Mononuclear cell (primary cell): ENCODE measurements around the gene CSE1L. TPM values are rescaled to one million over a fixed set of nuclear protein-coding genes. Genes with fewer than 3 reads are reported as not detected.
"Not testable (repeated sequence)": the region's sequence is repeated elsewhere in the genome, so short reads cannot be mapped to it uniquely, and the experiment has no call there.

Experiments
- H3K27me3 ChIP-seq: 2 replicates; pipeline ENCODE4 v1.6.0; 2011; ENCODE audit warnings: low read length, control low read depth; ENCODE audit not compliant: insufficient read depth
- H3K4me1 ChIP-seq: 2 replicates; pipeline ENCODE4 v1.5.1; 2011; ENCODE audit warnings: mild to moderate bottlenecking, low read length, control low read depth; ENCODE audit not compliant: insufficient read depth
- H3K4me3 ChIP-seq: 2 replicates; pipeline ENCODE4 v1.5.1; 2011; ENCODE audit warnings: mild to moderate bottlenecking, low read length, moderate library complexity
- H3K9me3 ChIP-seq: 2 replicates; pipeline ENCODE4 v1.5.1; 2011; ENCODE audit warnings: low read depth, mild to moderate bottlenecking, control low read depth, low read length
- total RNA-seq: library from RNA; depleted of rRNA; stranded (reverse); fragments of >200 nt; gene quantifications from one replicate; pipeline ENCODE4 v1.2.3, GENCODE V29; 2012

CSE1L gene
- total RNA-seq, 1 donor, result 33.6 TPM

GRCh38 chr20:49100292-49100691, 54.2 kb downstream of the CSE1L start:
- H3K9me3 ChIP-seq, H3K4me3 ChIP-seq, H3K27me3 ChIP-seq: not testable (repeated sequence)
- peaks cover 13% of the 10 kb centered on the region for H3K4me1 ChIP-seq

GRCh38 chr20:49100972-49101371, 54.9 kb downstream of the CSE1L start:
- H3K4me3 ChIP-seq, result no peak overlapping the region
- H3K27me3 ChIP-seq, result no peaks in the 10 kb centered on the region
- peaks cover 13% of the 10 kb centered on the region for H3K4me1 ChIP-seq
- H3K9me3 ChIP-seq, result no peaks in the 10 kb centered on the region

DNA sequence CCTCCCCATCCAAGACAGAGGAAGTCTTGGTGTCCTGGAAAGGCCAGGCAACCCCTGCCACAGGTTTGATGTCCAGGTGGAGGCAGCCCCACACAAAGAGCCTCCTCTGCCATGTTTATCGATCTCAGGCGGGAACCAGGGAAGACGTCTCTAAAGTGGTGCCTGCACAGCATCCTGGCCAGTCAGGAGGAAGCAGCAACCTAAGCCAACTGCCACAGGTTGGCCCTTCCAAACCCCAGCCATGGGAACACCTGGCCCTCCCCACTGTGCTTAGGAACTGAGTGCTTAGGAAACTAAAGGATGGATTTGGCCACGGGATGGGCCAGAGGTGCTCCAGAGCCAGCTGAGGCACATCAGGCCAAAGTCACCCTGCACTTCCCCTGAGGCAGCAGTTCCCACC, 56.9 kb downstream of the CSE1L start:
- peaks cover 13% of the 10 kb centered on the region for H3K4me1 ChIP-seq
- H3K9me3 ChIP-seq, result no peaks in the 10 kb centered on the region
- H3K4me3 ChIP-seq, result no peak overlapping the region
- no peaks in the 10 kb centered on the region for H3K27me3 ChIP-seq

DNA sequence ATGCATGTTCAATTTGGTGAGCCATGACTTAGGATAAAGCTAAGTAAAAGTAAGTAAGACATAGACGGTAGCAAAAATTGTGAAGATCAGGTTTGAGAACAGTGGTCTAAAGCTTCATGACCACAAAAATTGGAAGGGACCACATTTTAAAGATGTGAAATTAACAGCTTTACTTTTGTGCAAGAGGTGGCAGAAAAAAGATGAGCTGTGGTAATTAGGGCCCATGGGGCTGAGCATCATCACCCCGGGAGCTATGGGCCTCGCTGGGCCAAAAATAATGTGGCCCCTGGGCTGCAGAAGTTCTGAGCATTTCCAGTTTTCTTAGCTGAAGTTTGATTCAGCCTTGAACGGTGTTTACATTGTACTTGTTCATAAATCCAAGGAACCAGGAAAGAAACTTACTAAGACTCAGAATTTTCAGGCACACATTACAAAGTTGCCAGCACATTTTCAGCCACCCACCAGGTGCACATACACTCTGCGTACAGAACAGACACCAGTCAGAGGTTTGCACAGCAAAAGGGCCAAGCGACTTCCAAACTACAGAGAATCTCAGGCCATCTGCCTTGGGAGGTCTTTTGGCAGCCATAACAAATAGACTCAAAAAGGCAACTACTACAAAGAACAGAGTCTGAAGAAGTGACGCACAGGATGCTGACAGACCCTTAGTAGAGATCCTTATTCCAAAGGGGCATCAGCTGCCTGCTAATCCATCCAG, 57.7 kb downstream of the CSE1L start:
- no peak overlapping the region for H3K4me3 ChIP-seq
- no peaks in the 10 kb centered on the region for H3K27me3 ChIP-seq
- H3K4me1 ChIP-seq, result peaks cover 13% of the 10 kb centered on the region
- no peaks in the 10 kb centered on the region for H3K9me3 ChIP-seq

DNA sequence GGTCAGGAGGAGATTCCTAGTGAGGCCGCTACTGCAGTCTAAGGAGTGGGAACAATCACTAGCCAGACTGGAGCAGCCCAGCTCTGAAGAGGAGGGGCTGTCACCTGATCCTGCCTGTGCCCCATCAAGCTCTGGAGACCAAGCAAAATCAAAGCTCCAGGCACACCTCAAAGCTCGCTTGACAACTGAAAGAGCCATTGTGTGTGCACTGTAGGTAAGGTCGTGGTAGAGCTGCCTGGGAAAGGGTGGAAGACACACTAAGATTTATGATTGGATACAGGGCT, 58.2 kb downstream of the CSE1L start:
- H3K4me3 ChIP-seq, result no peak overlapping the region
- H3K4me1 ChIP-seq, result peaks cover 13% of the 10 kb centered on the region
- H3K9me3 ChIP-seq, result no peaks in the 10 kb centered on the region
- no peaks in the 10 kb centered on the region for H3K27me3 ChIP-seq

GRCh38 chr20:49104979-49105547, 59.0 kb downstream of the CSE1L start:
- peaks cover 13% of the 10 kb centered on the region for H3K4me1 ChIP-seq
- H3K9me3 ChIP-seq, H3K27me3 ChIP-seq, H3K4me3 ChIP-seq: not testable (repeated sequence)

DNA sequence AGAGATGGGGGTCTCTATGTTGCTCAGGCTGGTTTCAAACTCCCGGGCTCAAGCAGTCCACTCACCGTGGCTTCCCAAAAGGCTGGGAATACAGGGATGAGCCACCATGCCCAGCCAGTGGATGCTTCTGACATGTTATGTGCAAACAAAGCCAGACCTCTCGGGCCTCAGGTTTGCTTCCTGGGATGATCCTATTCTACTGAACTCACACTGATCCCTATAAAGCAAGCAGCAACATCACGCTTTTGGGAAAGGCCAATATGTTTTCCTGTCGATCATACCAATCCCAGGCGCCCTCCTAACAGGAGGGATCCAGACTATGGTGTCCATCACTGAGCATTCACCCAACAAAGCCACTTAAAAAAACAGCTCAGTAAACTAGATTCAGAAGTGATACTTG, 60.2 kb downstream of the CSE1L start:
- Histone ChIP-seq H3K4me3 (no peak overlapping the region), H3K27me3 (no peaks in the 10 kb centered on the region), H3K9me3 (no peaks in the 10 kb centered on the region), H3K4me1 (peaks cover 3% of the 10 kb centered on the region)

- Histone ChIP-seq H3K4me3 (no peak overlapping the region), H3K4me1 (no peaks in the 10 kb centered on the region), H3K9me3 (no peaks in the 10 kb centered on the region), H3K27me3 (no peaks in the 10 kb centered on the region)
Observed at GRCh38 chr20:49110767-49111694, 64.9 kb downstream of the CSE1L start.

- Histone ChIP-seq H3K9me3 (no peaks in the 10 kb centered on the region), H3K4me3 (no peak overlapping the region), H3K27me3 (no peaks in the 10 kb centered on the region), H3K4me1 (no peaks in the 10 kb centered on the region)
Observed at GRCh38 chr20:49112596-49113274, 66.6 kb downstream of the CSE1L start.

DNA sequence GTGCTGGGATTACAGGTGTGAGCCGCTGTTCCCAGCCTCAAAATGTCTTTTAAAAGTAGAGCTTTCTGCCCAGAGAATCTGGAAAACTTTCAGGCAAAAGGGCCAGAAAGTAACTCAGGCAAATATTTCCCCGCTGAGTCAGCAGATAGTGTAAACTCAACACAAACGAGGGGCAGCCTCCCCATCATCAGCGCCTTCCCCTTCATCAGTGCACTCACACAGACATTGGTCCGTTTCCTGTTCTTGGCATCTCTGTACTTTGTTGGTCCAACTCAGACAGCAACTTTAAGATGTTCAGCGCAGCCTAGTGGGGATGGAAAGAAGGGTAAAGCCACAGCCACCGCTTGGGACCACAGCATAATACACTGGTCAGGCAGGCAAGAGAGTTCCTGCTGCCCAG, 69.5 kb downstream of the CSE1L start:
- H3K9me3 ChIP-seq, result no peaks in the 10 kb centered on the region
- no peaks in the 10 kb centered on the region for H3K4me1 ChIP-seq
- no peaks in the 10 kb centered on the region for H3K27me3 ChIP-seq
- no peak overlapping the region for H3K4me3 ChIP-seq

GRCh38 chr20:49118307-49118706, 72.2 kb downstream of the CSE1L start:
- H3K4me1 ChIP-seq, result no peaks in the 10 kb centered on the region
- no peak overlapping the region for H3K4me3 ChIP-seq
- H3K27me3 ChIP-seq, result no peaks in the 10 kb centered on the region
- H3K9me3 ChIP-seq, result no peaks in the 10 kb centered on the region

DNA sequence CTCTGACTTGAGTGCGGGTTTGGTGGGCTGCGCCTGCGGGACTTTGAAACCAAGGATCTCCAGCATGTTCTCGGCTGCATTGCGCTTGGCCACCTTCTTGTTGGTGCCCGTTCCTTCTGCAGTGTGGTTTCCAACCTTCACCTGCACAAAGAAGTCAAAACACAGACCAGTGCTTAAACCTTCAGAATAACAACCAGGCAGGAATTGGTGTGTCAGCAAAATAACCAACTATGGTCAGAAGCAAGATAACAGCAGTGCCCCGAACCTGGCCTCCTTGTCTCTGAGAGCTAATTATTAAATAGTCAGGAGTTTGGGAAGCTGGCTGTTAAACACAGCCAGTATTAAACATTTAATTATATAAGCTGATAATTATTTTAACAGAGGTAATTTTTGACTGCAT, 73.9 kb downstream of the CSE1L start:
- no peaks in the 10 kb centered on the region for H3K9me3 ChIP-seq

DNA sequence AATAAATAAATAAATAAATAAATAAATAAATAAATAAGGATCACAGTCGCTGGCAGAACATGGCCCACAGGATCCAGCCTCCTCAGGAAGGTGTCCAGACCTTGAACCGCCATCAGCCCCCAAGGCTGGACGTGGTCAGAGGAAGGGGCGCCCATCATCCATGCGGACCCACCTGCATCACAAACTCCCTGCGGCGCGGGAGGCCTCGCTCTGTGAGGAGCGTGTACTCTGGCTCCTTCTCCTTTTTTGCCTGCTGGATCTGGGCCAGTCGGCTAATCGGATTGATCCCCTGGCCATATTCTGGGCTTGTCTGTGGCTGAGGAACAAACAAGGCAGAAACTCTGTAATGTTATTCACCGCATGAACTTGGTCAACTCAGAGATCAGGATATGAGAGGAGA, 76.8 kb downstream of the CSE1L start:
- H3K9me3 ChIP-seq, result no peaks in the 10 kb centered on the region
- no peaks in the 10 kb centered on the region for H3K4me1 ChIP-seq
- H3K4me3 ChIP-seq, result no peak overlapping the region
- no peaks in the 10 kb centered on the region for H3K27me3 ChIP-seq

More for the DNA sequence above, 73.9 kb downstream of the CSE1L start:
- Histone ChIP-seq H3K4me1 (no peaks in the 10 kb centered on the region), H3K27me3 (no peaks in the 10 kb centered on the region), H3K4me3 (no peak overlapping the region)

DNA sequence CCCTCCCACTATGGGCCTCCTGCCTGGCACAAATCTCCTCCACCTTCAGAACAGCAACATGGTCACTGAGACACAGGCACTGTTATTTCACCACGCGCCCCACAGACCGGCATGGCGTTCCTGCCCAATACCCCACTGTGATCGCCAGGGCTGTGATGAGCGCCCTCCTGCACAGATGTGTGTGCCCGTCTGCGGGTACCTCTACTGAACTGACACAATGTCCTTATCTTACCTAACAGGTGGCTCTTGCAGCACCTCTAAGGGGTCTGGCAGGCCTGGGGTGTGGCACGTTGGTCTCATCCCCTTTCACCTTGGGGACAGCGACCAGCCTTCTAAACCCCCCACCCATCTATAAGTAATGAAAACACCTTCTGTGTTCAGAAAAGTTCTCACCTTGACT, 77.9 kb downstream of the CSE1L start:
- Histone ChIP-seq H3K27me3 (no peaks in the 10 kb centered on the region), H3K4me3 (no peak overlapping the region), H3K4me1 (no peaks in the 10 kb centered on the region), H3K9me3 (no peaks in the 10 kb centered on the region)

DNA sequence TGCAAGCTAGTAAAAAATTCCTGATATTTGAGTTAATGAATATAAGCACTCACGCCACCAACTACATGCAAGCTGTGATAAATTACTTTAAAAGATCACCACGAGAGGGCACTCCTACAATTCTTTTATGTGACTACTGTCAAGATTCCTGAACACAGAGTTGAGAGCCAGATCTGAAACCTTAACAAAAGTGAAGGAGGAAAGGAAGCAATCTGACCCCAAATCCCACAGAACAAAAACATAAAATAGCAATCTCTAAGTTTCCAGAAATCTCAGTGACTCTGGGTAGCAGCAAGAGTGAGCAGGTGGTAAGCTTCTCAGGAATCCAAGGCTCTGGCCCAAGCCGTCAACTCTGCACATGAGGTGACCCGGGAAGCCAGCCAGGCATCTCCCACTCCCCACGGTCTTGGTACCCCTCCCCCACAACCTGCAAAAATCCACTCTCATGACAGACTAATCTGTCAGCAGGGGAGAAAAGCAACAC, 86.9 kb downstream of the CSE1L start:
- no peaks in the 10 kb centered on the region for H3K4me1 ChIP-seq
- no peaks in the 10 kb centered on the region for H3K9me3 ChIP-seq
- H3K27me3 ChIP-seq, result no peaks in the 10 kb centered on the region
- no peak overlapping the region for H3K4me3 ChIP-seq
